ENCODE results near the gene SLC25A41.

DNA sequence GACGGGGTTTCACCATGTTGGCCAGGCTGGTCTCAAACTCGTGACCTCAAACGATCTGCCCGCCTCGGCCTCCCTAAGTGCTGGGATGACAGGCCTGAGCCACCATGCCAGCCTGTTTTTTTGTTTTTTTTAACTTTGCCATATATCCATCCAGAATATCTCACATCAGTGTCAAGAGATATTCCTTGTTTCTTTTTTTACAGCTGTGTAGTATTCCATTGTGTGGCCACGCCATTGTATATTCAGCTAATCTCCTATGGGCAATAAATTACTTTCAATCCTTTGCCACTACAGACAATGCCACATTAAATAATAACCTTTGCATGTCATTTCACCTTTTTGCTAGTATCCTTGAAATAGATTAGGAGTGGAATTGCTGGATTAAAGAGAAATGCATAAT lies 24.2 kb downstream of the SLC25A41 start:
- TF ChIP-seq, protein P1, sequence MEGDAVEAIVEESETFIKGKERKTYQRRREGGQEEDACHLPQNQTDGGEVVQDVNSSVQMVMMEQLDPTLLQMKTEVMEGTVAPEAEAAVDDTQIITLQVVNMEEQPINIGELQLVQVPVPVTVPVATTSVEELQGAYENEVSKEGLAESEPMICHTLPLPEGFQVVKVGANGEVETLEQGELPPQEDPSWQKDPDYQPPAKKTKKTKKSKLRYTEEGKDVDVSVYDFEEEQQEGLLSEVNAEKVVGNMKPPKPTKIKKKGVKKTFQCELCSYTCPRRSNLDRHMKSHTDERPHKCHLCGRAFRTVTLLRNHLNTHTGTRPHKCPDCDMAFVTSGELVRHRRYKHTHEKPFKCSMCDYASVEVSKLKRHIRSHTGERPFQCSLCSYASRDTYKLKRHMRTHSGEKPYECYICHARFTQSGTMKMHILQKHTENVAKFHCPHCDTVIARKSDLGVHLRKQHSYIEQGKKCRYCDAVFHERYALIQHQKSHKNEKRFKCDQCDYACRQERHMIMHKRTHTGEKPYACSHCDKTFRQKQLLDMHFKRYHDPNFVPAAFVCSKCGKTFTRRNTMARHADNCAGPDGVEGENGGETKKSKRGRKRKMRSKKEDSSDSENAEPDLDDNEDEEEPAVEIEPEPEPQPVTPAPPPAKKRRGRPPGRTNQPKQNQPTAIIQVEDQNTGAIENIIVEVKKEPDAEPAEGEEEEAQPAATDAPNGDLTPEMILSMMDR (IDR thresholded peaks at IDR 0.05), result no peak
- TF ChIP-seq POLR2A (IDR thresholded peaks at IDR 0.05), result no peak
